DND-41 (cell line): ENCODE measurements around the gene TRIM33.

Source experiments
- ATAC-seq: fragments of 200-7000 bp; cut with Tn5 transposase; 3 replicates; pipeline ENCODE4 v1.9.1; 2021; ENCODE audit warnings: low read depth; ENCODE audit not compliant: insufficient read depth
- DNase-seq: peaks from one replicate; pipeline ENCODE4 v3.0.0-alpha.2; 2020
- H2AFZ ChIP-seq: 2 replicates; pipeline ENCODE4 v1.6.0; 2012; ENCODE audit warnings: low read depth, low read length
- H3K27ac ChIP-seq: 2 replicates; pipeline ENCODE4 v1.5.1; 2012; ENCODE audit warnings: low read length, inconsistent platforms
- H3K27me3 ChIP-seq: fragments of 200-600 bp; sonication (generic); 2 replicates; pipeline ENCODE4 v1.6.0; 2012; ENCODE audit warnings: low read length, mild to moderate bottlenecking, inconsistent platforms; ENCODE audit not compliant: insufficient read depth, poor library complexity
- H3K36me3 ChIP-seq: 2 replicates; pipeline ENCODE4 v1.5.1; 2012; ENCODE audit warnings: low read length, inconsistent platforms; ENCODE audit not compliant: insufficient read depth
- H3K4me1 ChIP-seq: 2 replicates; pipeline ENCODE4 v1.5.1; 2012; ENCODE audit warnings: mild to moderate bottlenecking, low read length; ENCODE audit not compliant: insufficient read depth
- H3K4me2 ChIP-seq: 2 replicates; pipeline ENCODE4 v1.6.0; 2012; ENCODE audit warnings: mild to moderate bottlenecking, moderate library complexity, low read length, inconsistent platforms; ENCODE audit not compliant: insufficient read depth
- H3K4me3 ChIP-seq, 2 experiments: fragments of 200-600 bp in 1 of 2; shearing (Covaris generic) in 1 of 2; 2 replicates each; pipeline ENCODE4 v1.5.1; 2012 to 2016; ENCODE audit warnings: inconsistent platforms in 2 of 2, low read length in 2 of 2, mild to moderate bottlenecking in 2 of 2, low read depth in 1 of 2, moderate library complexity in 1 of 2
- H3K79me2 ChIP-seq: 2 replicates; pipeline ENCODE4 v1.6.0; 2012; ENCODE audit warnings: low read length, inconsistent platforms; ENCODE audit not compliant: insufficient read depth
- H3K9ac ChIP-seq: 2 replicates; pipeline ENCODE4 v1.6.0; 2012; ENCODE audit warnings: low read depth, mild to moderate bottlenecking, inconsistent platforms, low read length, moderate library complexity
- H3K9me3 ChIP-seq: 2 replicates; pipeline ENCODE4 v1.5.1; 2012; ENCODE audit warnings: low read length, moderate library complexity, mild to moderate bottlenecking, inconsistent platforms; ENCODE audit not compliant: insufficient read depth, severe bottlenecking
- H4K20me1 ChIP-seq: 2 replicates; pipeline ENCODE4 v1.6.0; 2012; ENCODE audit warnings: low read length; ENCODE audit not compliant: insufficient read depth
- CTCF ChIP-seq: IDR thresholded peaks from 2 replicates; pipeline ENCODE4 v1.5.1; 2012; ENCODE audit warnings: borderline replicate concordance, low read length, moderate library complexity, mild to moderate bottlenecking; ENCODE audit not compliant: poor library complexity, severe bottlenecking; ENCODE audit errors: extremely low read depth
- EZH2 ChIP-seq: IDR thresholded peaks from 3 replicates; pipeline ENCODE4 v1.6.1; 2012; ENCODE audit warnings: borderline replicate concordance, low read depth, mild to moderate bottlenecking, moderate library complexity, low read length, inconsistent platforms; ENCODE audit not compliant: severe bottlenecking

The TRIM33 gene

GRCh38 chr1:114507513-114507912 is 3.5 kb downstream of the TRIM33 start:
- H3K27me3 ChIP-seq: no peaks in the 10 kb centered on the region
- no peaks in the 10 kb centered on the region for H3K9me3 ChIP-seq
- H3K36me3 ChIP-seq: peaks cover 40% of the 10 kb centered on the region
- no peak for TF ChIP-seq EZH2
- TF ChIP-seq CTCF: no peak
- H2AFZ ChIP-seq: no peak overlapping the region
- peaks cover 96% of the 10 kb centered on the region for H3K79me2 ChIP-seq
- peaks cover 72% of the 10 kb centered on the region for H4K20me1 ChIP-seq
- DNase-seq (no peak), ATAC-seq (no peak)
- H3K9ac ChIP-seq: peak overlapping the region; percentile 7; the same call in 1 of the 2 replicates
- H3K4me2 ChIP-seq: peak overlapping the region; percentile 82
- peak overlapping the region; percentile 34; the same call in 1 of the 2 replicates for H3K27ac ChIP-seq
- H3K4me1 ChIP-seq: peaks cover 60% of the 10 kb centered on the region
- peak overlapping the region in 1 of 2 experiments; percentile 99; a peak in 1 of 4 replicates for H3K4me3 ChIP-seq

- Histone ChIP-seq H3K9ac (no peak overlapping the region), H3K27me3 (no peaks in the 10 kb centered on the region), H4K20me1 (peaks cover 77% of the 10 kb centered on the region), H3K27ac (no peak overlapping the region), H2AFZ (no peak overlapping the region), H3K4me1 (peaks cover 51% of the 10 kb centered on the region), H3K4me3 (no peak overlapping the region), H3K9me3 (no peaks in the 10 kb centered on the region), H3K79me2 (peaks cover 99% of the 10 kb centered on the region), H3K4me2 (peak overlapping the region; percentile 29; the same call in 1 of the 2 replicates), H3K36me3 (peaks cover 36% of the 10 kb centered on the region)
- DNase-seq (no peak), ATAC-seq (no peak)
- TF ChIP-seq EZH2 (no peak), CTCF (no peak)
These were observed 5.8 kb downstream of the TRIM33 start for GRCh38 chr1:114505148-114505561.

GRCh38 chr1:114503916-114504422 is 7.0 kb downstream of the TRIM33 start:
- Histone ChIP-seq H3K4me2 (0 out of 2 replicates have a peak overlapping the region, but pooled peaks have one; percentile 10), H3K4me3 (no peak overlapping the region)
- no peak for ATAC-seq

More at GRCh38 chr1:114503916-114504422, 7.0 kb downstream of the TRIM33 start:
- Histone ChIP-seq H3K9ac (no peak overlapping the region), H2AFZ (no peak overlapping the region), H3K79me2 (peaks cover 99% of the 10 kb centered on the region), H3K36me3 (peaks cover 35% of the 10 kb centered on the region), H3K9me3 (no peaks in the 10 kb centered on the region), H3K27me3 (no peaks in the 10 kb centered on the region), H4K20me1 (peaks cover 76% of the 10 kb centered on the region), H3K4me1 (peaks cover 44% of the 10 kb centered on the region), H3K27ac (no peak overlapping the region)
- TF ChIP-seq CTCF (no peak), EZH2 (no peak)
- DNase-seq: no peak
